Measurements from ENCODE around the gene CNGA3.
"Not testable (repeated sequence)": the region's sequence is repeated elsewhere in the genome, so short reads cannot be mapped to it uniquely, and the experiment has no call there.

The CNGA3 gene

DNA sequence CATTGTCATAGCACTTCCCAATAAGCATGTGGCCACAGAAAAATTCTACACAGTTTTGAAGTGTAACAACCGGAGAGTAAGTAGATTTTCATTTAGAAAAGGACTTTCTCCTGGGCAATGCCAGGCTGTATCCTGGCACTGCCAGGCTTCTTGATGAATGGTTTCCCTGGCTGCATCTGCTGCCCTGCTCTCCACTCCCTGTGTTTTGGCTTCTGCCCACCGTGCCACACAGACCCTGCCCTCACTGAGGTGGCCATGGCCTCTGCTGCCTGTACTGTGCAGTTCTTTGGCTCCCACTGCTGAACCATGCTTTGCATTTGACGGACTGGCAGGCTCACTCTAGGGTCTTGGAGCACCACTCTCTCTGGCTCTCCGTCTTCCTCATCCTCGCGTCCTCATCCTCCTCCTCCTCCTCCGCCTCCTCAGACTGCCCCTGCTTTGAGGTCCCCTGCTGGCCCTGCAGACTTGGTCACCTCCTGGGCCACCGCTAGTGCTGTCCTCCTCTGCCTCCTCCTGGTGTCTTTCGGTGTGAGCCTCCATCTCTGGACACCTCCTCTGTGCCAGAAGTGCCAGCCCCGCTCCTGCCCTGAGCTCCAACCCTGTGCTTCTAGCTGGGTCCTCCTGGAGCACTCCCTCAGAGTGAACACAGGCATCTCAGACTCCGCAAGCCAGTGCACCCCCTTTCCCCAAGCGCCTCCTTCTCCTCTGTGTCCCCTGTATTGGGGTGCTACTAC, 45.9 kb upstream of the CNGA3 start:
- no peaks in the 10 kb centered on the region for H3K79me2 ChIP-seq (ENCODE audit: control insufficient read depth, insufficient read depth, low read length, poor library complexity)
- no peaks in the 10 kb centered on the region for H3K27me3 ChIP-seq (ENCODE audit: insufficient read depth, low read length)
- H3K4me3 ChIP-seq (ENCODE audit: low read depth, low read length): no peak overlapping the region
- no peak overlapping the region for H4K91ac ChIP-seq (ENCODE audit: low read depth, low read length)
- H3K23ac ChIP-seq (ENCODE audit: low read length): no peak overlapping the region
- H4K8ac ChIP-seq (ENCODE audit: low read depth, low read length): no peak overlapping the region
- no peak overlapping the region for H3K27ac ChIP-seq (ENCODE audit: low read depth, low read length)
- no peaks in the 10 kb centered on the region for H3K4me1 ChIP-seq (ENCODE audit: control insufficient read depth in 1 of 2, insufficient read depth in 2 of 2, low read length in 2 of 2)
- no peak overlapping the region for H2AFZ ChIP-seq (ENCODE audit: insufficient read depth, low read length, poor library complexity)
- no peak for DNase-seq
- no peak overlapping the region for H2BK12ac ChIP-seq (ENCODE audit: low read length)
- no CpG with 5 or more reads among the region's 12 CpGs for WGBS (ENCODE audit: extremely low coverage, insufficient coverage, insufficient read length)
- H3K18ac ChIP-seq (ENCODE audit: low read length): no peak overlapping the region
- no peak overlapping the region for H2BK120ac ChIP-seq (ENCODE audit: insufficient read depth, low read length, poor library complexity)
- H3K9ac ChIP-seq (ENCODE audit: low read length): no peak overlapping the region
- H3K14ac ChIP-seq (ENCODE audit: low read length): no peak overlapping the region
- no peak overlapping the region for H4K12ac ChIP-seq (ENCODE audit: low read depth, low read length)
- no peaks in the 10 kb centered on the region for H3K9me3 ChIP-seq (ENCODE audit: insufficient read depth, low read depth, low read length)
- H3K36me3 ChIP-seq (ENCODE audit: control insufficient read depth in 1 of 2, insufficient read depth in 2 of 2, low read length in 2 of 2): no peaks in the 10 kb centered on the region
- H2AK5ac ChIP-seq (ENCODE audit: low read length): no peak overlapping the region
- no peak overlapping the region for H3K4ac ChIP-seq (ENCODE audit: low read depth, low read length)
- H3K4me2 ChIP-seq (ENCODE audit: low read length): no peak overlapping the region
- H3K79me1 ChIP-seq (ENCODE audit: low read length): no peaks in the 10 kb centered on the region
- H2BK5ac ChIP-seq (ENCODE audit: low read depth, low read length, poor library complexity): no peak overlapping the region

DNA sequence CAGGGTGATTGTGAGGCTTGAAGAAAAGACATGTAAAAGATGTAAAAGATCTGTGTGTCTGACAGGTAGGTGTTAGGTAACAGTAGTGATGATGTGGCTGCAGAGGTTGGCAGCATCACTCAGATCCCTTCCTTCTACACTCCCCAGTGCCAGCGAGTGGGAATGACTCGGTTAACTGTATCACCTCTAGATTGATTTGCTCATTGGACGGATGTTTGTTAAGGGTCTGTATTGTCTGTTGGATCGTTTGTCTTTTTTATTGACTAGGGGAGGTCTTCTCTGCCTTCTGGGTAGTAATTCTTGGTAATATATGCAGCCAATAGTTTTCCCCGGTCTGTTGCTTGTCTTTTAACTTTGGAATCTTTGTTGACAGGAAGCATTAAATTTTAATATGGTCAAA, 44.8 kb upstream of the CNGA3 start:
- H2BK120ac ChIP-seq (ENCODE audit: insufficient read depth, low read length, poor library complexity): no peak overlapping the region
- H3K23ac ChIP-seq (ENCODE audit: low read length): no peak overlapping the region
- H3K36me3 ChIP-seq (ENCODE audit: control insufficient read depth in 1 of 2, insufficient read depth in 2 of 2, low read length in 2 of 2): no peaks in the 10 kb centered on the region
- DNase-seq: no peak
- H3K18ac ChIP-seq (ENCODE audit: low read length): no peak overlapping the region
- no peak overlapping the region for H2AFZ ChIP-seq (ENCODE audit: insufficient read depth, low read length, poor library complexity)
- no peak overlapping the region for H3K4me2 ChIP-seq (ENCODE audit: low read length)
- no peak overlapping the region for H3K9ac ChIP-seq (ENCODE audit: low read length)
- H4K91ac ChIP-seq (ENCODE audit: low read depth, low read length): no peak overlapping the region
- no peak overlapping the region for H3K4ac ChIP-seq (ENCODE audit: low read depth, low read length)
- H3K4me3 ChIP-seq (ENCODE audit: low read depth, low read length): no peak overlapping the region
- no peak overlapping the region for H2BK5ac ChIP-seq (ENCODE audit: low read depth, low read length, poor library complexity)
- H3K27me3 ChIP-seq (ENCODE audit: insufficient read depth, low read length): no peaks in the 10 kb centered on the region
- no peaks in the 10 kb centered on the region for H3K9me3 ChIP-seq (ENCODE audit: insufficient read depth, low read depth, low read length)
- no peak overlapping the region for H4K8ac ChIP-seq (ENCODE audit: low read depth, low read length)
- no peak overlapping the region for H4K12ac ChIP-seq (ENCODE audit: low read depth, low read length)
- no peaks in the 10 kb centered on the region for H3K79me1 ChIP-seq (ENCODE audit: low read length)
- no peak overlapping the region for H3K14ac ChIP-seq (ENCODE audit: low read length)
- H2AK5ac ChIP-seq (ENCODE audit: low read length): no peak overlapping the region
- H3K4me1 ChIP-seq (ENCODE audit: control insufficient read depth in 1 of 2, insufficient read depth in 2 of 2, low read length in 2 of 2): no peaks in the 10 kb centered on the region
- no peaks in the 10 kb centered on the region for H3K79me2 ChIP-seq (ENCODE audit: control insufficient read depth, insufficient read depth, low read length, poor library complexity)
- H3K27ac ChIP-seq (ENCODE audit: low read depth, low read length): no peak overlapping the region
- H2BK12ac ChIP-seq (ENCODE audit: low read length): no peak overlapping the region
- WGBS (ENCODE audit: extremely low coverage, insufficient coverage, insufficient read length): no CpG with 5 or more reads among the region's 5 CpGs

DNA sequence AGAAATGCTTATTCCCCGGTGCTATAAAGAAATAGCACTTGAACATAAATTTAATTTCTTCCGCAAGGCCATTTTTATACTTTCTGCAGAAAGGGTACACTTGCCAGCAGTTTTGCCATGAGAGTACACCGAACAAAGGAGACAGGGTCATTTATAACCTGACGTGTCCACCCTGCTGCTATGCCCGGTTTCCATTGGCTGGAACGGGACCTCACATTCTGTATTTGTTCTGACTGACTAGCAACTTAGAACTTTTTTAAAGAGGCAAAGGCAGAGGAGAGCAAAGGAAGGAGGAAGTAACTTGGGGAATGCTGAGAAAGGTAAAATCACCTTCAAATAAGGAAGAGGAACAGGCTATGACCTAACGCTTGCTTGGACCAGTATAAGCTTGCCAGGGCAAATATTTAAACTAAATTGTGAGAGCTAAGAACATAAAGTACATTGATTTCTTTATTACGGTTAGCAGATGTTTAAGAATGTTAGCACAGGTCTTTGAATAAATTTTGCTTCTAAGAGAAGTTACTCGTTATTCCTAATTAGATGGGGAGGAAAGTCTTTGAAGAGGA, 39.0 kb upstream of the CNGA3 start:
- H3K27ac ChIP-seq (ENCODE audit: low read depth, low read length); H3K79me1 ChIP-seq (ENCODE audit: low read length); H3K36me3 ChIP-seq (ENCODE audit: control insufficient read depth in 1 of 2, insufficient read depth in 2 of 2, low read length in 2 of 2); H4K12ac ChIP-seq (ENCODE audit: low read depth, low read length); H2BK12ac ChIP-seq (ENCODE audit: low read length); H3K79me2 ChIP-seq (ENCODE audit: control insufficient read depth, insufficient read depth, low read length, poor library complexity); H3K4ac ChIP-seq (ENCODE audit: low read depth, low read length); H3K27me3 ChIP-seq (ENCODE audit: insufficient read depth, low read length); H4K91ac ChIP-seq (ENCODE audit: low read depth, low read length); H4K8ac ChIP-seq (ENCODE audit: low read depth, low read length); H2AK5ac ChIP-seq (ENCODE audit: low read length); H3K18ac ChIP-seq (ENCODE audit: low read length); H3K4me1 ChIP-seq (ENCODE audit: control insufficient read depth in 1 of 2, insufficient read depth in 2 of 2, low read length in 2 of 2); H3K9me3 ChIP-seq (ENCODE audit: insufficient read depth, low read depth, low read length); DNase-seq; H2BK120ac ChIP-seq (ENCODE audit: insufficient read depth, low read length, poor library complexity); H3K4me2 ChIP-seq (ENCODE audit: low read length); H2BK5ac ChIP-seq (ENCODE audit: low read depth, low read length, poor library complexity); H3K23ac ChIP-seq (ENCODE audit: low read length); H3K14ac ChIP-seq (ENCODE audit: low read length); H2AFZ ChIP-seq (ENCODE audit: insufficient read depth, low read length, poor library complexity); H3K9ac ChIP-seq (ENCODE audit: low read length); H3K4me3 ChIP-seq (ENCODE audit: low read depth, low read length): not testable (repeated sequence)
- WGBS (ENCODE audit: extremely low coverage, insufficient coverage, insufficient read length): no CpG with 5 or more reads among the region's 9 CpGs

DNA sequence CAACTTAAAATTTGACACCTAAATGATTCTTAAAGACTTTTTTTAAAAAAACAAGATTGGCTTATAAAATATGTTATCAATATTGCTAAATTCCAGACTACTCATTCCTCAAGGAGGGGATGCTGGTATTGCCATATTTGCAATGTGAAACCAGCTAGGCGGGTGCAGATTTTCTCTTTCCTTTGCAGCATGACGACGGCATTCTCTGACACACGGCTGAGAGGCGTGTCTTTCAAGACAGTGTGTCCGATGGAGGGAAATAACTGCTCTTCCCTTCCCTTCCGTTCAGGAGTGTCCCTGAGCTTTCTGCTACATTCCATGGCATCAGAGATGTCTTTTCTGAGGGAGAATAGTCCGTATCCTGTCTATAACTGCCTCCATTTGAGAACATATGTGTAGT, 38.2 kb upstream of the CNGA3 start:
- no peaks in the 10 kb centered on the region for H3K36me3 ChIP-seq (ENCODE audit: control insufficient read depth in 1 of 2, insufficient read depth in 2 of 2, low read length in 2 of 2)
- H3K27ac ChIP-seq (ENCODE audit: low read depth, low read length): no peak overlapping the region
- no peak overlapping the region for H2BK5ac ChIP-seq (ENCODE audit: low read depth, low read length, poor library complexity)
- H3K4me2 ChIP-seq (ENCODE audit: low read length): no peak overlapping the region
- WGBS (ENCODE audit: extremely low coverage, insufficient coverage, insufficient read length): no CpG with 5 or more reads among the region's 8 CpGs
- no peaks in the 10 kb centered on the region for H3K27me3 ChIP-seq (ENCODE audit: insufficient read depth, low read length)
- no peak overlapping the region for H3K4ac ChIP-seq (ENCODE audit: low read depth, low read length)
- H2AK5ac ChIP-seq (ENCODE audit: low read length): no peak overlapping the region
- peak; percentile 86 to 94 for DNase-seq
- no peak overlapping the region for H2AFZ ChIP-seq (ENCODE audit: insufficient read depth, low read length, poor library complexity)
- H2BK120ac ChIP-seq (ENCODE audit: insufficient read depth, low read length, poor library complexity): no peak overlapping the region
- no peak overlapping the region for H3K23ac ChIP-seq (ENCODE audit: low read length)
- H3K9ac ChIP-seq (ENCODE audit: low read length): no peak overlapping the region
- H4K91ac ChIP-seq (ENCODE audit: low read depth, low read length): no peak overlapping the region
- H3K79me2 ChIP-seq (ENCODE audit: control insufficient read depth, insufficient read depth, low read length, poor library complexity): no peaks in the 10 kb centered on the region
- H3K9me3 ChIP-seq (ENCODE audit: insufficient read depth, low read depth, low read length): no peaks in the 10 kb centered on the region
- H3K4me1 ChIP-seq (ENCODE audit: control insufficient read depth in 1 of 2, insufficient read depth in 2 of 2, low read length in 2 of 2): no peaks in the 10 kb centered on the region
- no peak overlapping the region for H3K4me3 ChIP-seq (ENCODE audit: low read depth, low read length)
- no peak overlapping the region for H3K18ac ChIP-seq (ENCODE audit: low read length)
- H3K14ac ChIP-seq (ENCODE audit: low read length): no peak overlapping the region
- H3K79me1 ChIP-seq (ENCODE audit: low read length): no peaks in the 10 kb centered on the region
- H4K12ac ChIP-seq (ENCODE audit: low read depth, low read length): no peak overlapping the region
- H2BK12ac ChIP-seq (ENCODE audit: low read length): no peak overlapping the region
- no peak overlapping the region for H4K8ac ChIP-seq (ENCODE audit: low read depth, low read length)
